ENCODE results near the gene CCDC27. TPM values are rescaled to one million over a fixed set of nuclear protein-coding genes. Genes with fewer than 3 reads are reported as not detected.
A peak's percentile ranks its signal among the peaks of the same experiment; 100 is the strongest.

Gene CCDC27
- total and polyA plus RNA-seq, 2 of the 8 experiments (the other 6 are each of a cell fraction or from before 2014, with no cell fraction given) = 0.15 TPM; not detected in 1

GRCh38 chr1:3730543-3731247, 21.6 kb upstream of the CCDC27 start:
- no peak overlapping the region for H2BK5ac ChIP-seq (ENCODE audit: low read depth, low read length)
- H3K4ac ChIP-seq (replicated peaks; ENCODE audit: insufficient read length, low read depth, low read length) = no peak overlapping the region
- CTCF ChIA-PET (ENCODE audit: partially characterized antibody) = interaction anchor here (0.8 to 2.2 kb wide), 6 partner anchors 9 to 1556 kb away, joined by 3 to 7 read pairs (median 4); no protein-coding TSS in a partner anchor
- H3K23ac ChIP-seq (ENCODE audit: insufficient read length) = no peak overlapping the region
- no peak overlapping the region for H4K5ac ChIP-seq (ENCODE audit: insufficient read length, low read depth, low read length)
- no peaks in the 10 kb centered on the region; a peak in 3 of 7 replicates for H3K27me3 ChIP-seq (replicated peaks in 1 of 4; ENCODE audit: control insufficient read depth in 3 of 4, extremely low read depth in 1 of 4, insufficient read depth in 3 of 4, low read length in 3 of 4)
- H3K56ac ChIP-seq (replicated peaks; ENCODE audit: insufficient read length, low read depth, low read length) = no peak overlapping the region
- no peak overlapping the region for H3K4me3 ChIP-seq (ENCODE audit: extremely low read depth in 1 of 4, insufficient read depth in 2 of 4, low read depth in 3 of 4, low read length in 4 of 4)
- H2AFZ ChIP-seq (ENCODE audit: low read length) = no peak overlapping the region
- no peak overlapping the region for H3K14ac ChIP-seq (ENCODE audit: insufficient read length)
- H2BK12ac ChIP-seq (ENCODE audit: low read depth, low read length) = no peak overlapping the region
- H3K4me2 ChIP-seq (ENCODE audit: insufficient read depth in 1 of 2, low read depth in 2 of 2, low read length in 2 of 2) = no peak overlapping the region
- no peak overlapping the region for H4K91ac ChIP-seq (replicated peaks; ENCODE audit: insufficient read length, low read length)
- no peaks in the 10 kb centered on the region for H3K79me1 ChIP-seq (ENCODE audit: low read depth, low read length)
- no peak overlapping the region for H2AK5ac ChIP-seq (ENCODE audit: low read depth, low read length)
- H3K18ac ChIP-seq (ENCODE audit: extremely low read depth, low read length) = no peak overlapping the region
- no peaks in the 10 kb centered on the region for H3K9me3 ChIP-seq (ENCODE audit: insufficient read depth in 2 of 2, low read depth in 1 of 2, low read length in 1 of 2)
- peaks cover 0 to 19% (median 13%) of the 10 kb centered on the region in 4 experiments; a peak in 5 of 7 replicates for H3K4me1 ChIP-seq (replicated peaks in 1 of 4; ENCODE audit: control insufficient read depth in 3 of 4, insufficient read depth in 4 of 4, low read length in 3 of 4)
- H2BK15ac ChIP-seq (ENCODE audit: low read length) = no peak overlapping the region
- H2BK20ac ChIP-seq (ENCODE audit: low read length) = no peak overlapping the region
- FAIRE-seq (no peak), DNase-seq (ENCODE audit: low read depth in 1 of 2, low spot score in 2 of 2) (no peak)
- H4K20me1 ChIP-seq (replicated peaks in 1 of 2; ENCODE audit: control insufficient read depth in 1 of 2, insufficient read depth in 2 of 2, low read length in 2 of 2) = peaks cover 0 to 7% of the 10 kb centered on the region in 2 experiments
- H4K8ac ChIP-seq (ENCODE audit: extremely low read depth, insufficient read depth, low read length) = peak overlapping the region; percentile 51
- H3K79me2 ChIP-seq (ENCODE audit: control insufficient read depth in 1 of 2, insufficient read depth in 2 of 2, low read length in 2 of 2) = no peaks in the 10 kb centered on the region
- POLR2A ChIA-PET (ENCODE audit: partially characterized antibody) = interaction anchor here (0.6 kb wide), 1 partner anchor 137 kb away, joined by 3 read pairs; no protein-coding TSS in a partner anchor
- H3K23me2 ChIP-seq (ENCODE audit: low read depth, low read length) = peaks cover 11% of the 10 kb centered on the region; the same call in 1 of the 2 replicates
- 94% methylated on average over 25 of the region's 25 CpGs; no CpG with 5 or more reads in 1 of the 2 experiments for WGBS, 2 experiments (ENCODE audit: extremely low coverage in 1 of 2, insufficient coverage in 1 of 2, insufficient read length in 1 of 2, insufficient replicate concordance in 2 of 2, low coverage in 1 of 2, low lambda C conversion rate in 2 of 2, missing lambda C conversion rate in 1 of 2)
- H2BK120ac ChIP-seq (replicated peaks; ENCODE audit: low read depth, low read length) = no peak overlapping the region
- peaks cover 0 to 1% (median 0%) of the 10 kb centered on the region in 4 experiments; a peak in 2 of 8 replicates for H3K36me3 ChIP-seq (ENCODE audit: control insufficient read depth in 2 of 4, insufficient read depth in 4 of 4, low read length in 3 of 4)
- H3K27ac ChIP-seq (ENCODE audit: low read depth, low read length) = no peak overlapping the region
- H3K9ac ChIP-seq (replicated peaks in 1 of 4; ENCODE audit: extremely low read depth in 1 of 4, low read depth in 3 of 4, low read length in 3 of 4) = no peak overlapping the region
- TF ChIP-seq KDM5A (IDR thresholded peaks at IDR 0.05; ENCODE audit: low read length) = no peak
- no peak for TF ChIP-seq EP300 (IDR thresholded peaks at IDR 0.05; ENCODE audit: borderline replicate concordance in 1 of 2, low read depth in 2 of 2, low read length in 2 of 2)
- TF ChIP-seq CHD2 (IDR thresholded peaks at IDR 0.05; ENCODE audit: low read length) = no peak
- TF ChIP-seq SIN3A (conservative IDR thresholded peaks at IDR 0.05 in 1 of 2, IDR thresholded peaks at IDR 0.05 in 1 of 2; ENCODE audit: low read depth in 1 of 2, low read length in 2 of 2) = no peak
- TF ChIP-seq EGR1 (IDR thresholded peaks at IDR 0.05; ENCODE audit: borderline replicate concordance, low read depth, low read length) = no peak
- TF ChIP-seq CEBPB (IDR thresholded peaks at IDR 0.05; ENCODE audit: low read depth, low read length) = no peak
- no peak for TF ChIP-seq NANOG (IDR thresholded peaks at IDR 0.05; ENCODE audit: insufficient read depth, low read depth, low read length, poor library complexity, severe bottlenecking)

Measured in H1 (cell line).